HFFc6 (cell line): ENCODE results near the gene PSEN1. TPM values are rescaled to one million over a fixed set of nuclear protein-coding genes. Genes with fewer than 3 reads are reported as not detected.

Source experiments
- DNase-seq: peaks from one replicate; pipeline ENCODE4 v3.0.0-alpha.2; 2018
- H3K27ac Mint-ChIP-seq: 2 replicates; pipeline ENCODE4 v1.8.0; 2020; ENCODE audit warnings: mild to moderate bottlenecking, mixed read lengths
- H3K27me3 Mint-ChIP-seq: 2 replicates; pipeline ENCODE4 v1.8.0; 2021; ENCODE audit warnings: mild to moderate bottlenecking, moderate library complexity, mixed read lengths; ENCODE audit not compliant: insufficient read depth
- H3K36me3 Mint-ChIP-seq: 2 replicates; pipeline ENCODE4 v1.8.0; 2021; ENCODE audit warnings: low read depth, mixed read lengths
- H3K4me1 Mint-ChIP-seq: 2 replicates; pipeline ENCODE4 v1.8.0; 2020; ENCODE audit warnings: low read depth, mixed read lengths
- H3K4me3 Mint-ChIP-seq: 2 replicates; pipeline ENCODE4 v1.8.0; 2020; ENCODE audit warnings: mild to moderate bottlenecking, moderate library complexity, mixed read lengths
- H3K9me3 Mint-ChIP-seq: 2 replicates; pipeline ENCODE4 v1.8.0; 2020; ENCODE audit warnings: mild to moderate bottlenecking, mixed read lengths
- total RNA-seq, 6 experiments: library from RNA; stranded (reverse); fragmentation: NEBNext Ultra II Directional; extraction: Animal tissue kit (Norgen Biotek cat#: 25700); gene quantifications; 2 replicates in 1 of 6; 3 replicates in 5 of 6; pipeline ENCODE4 v1.2.3, GENCODE V29; 2021
- TF ChIP-seq, protein P1 (sequence below): fragments of 200-600 bp; sonication (generic); IDR thresholded peaks from 2 replicates; pipeline ENCODE4 v1.5.0; 2021; ENCODE audit warnings: antibody characterized with exemption, mild to moderate bottlenecking

Gene PSEN1
- total RNA-seq, 6 experiments from 2014 or later, result 34.5 to 44.6 (median 40.2) TPM

DNA sequence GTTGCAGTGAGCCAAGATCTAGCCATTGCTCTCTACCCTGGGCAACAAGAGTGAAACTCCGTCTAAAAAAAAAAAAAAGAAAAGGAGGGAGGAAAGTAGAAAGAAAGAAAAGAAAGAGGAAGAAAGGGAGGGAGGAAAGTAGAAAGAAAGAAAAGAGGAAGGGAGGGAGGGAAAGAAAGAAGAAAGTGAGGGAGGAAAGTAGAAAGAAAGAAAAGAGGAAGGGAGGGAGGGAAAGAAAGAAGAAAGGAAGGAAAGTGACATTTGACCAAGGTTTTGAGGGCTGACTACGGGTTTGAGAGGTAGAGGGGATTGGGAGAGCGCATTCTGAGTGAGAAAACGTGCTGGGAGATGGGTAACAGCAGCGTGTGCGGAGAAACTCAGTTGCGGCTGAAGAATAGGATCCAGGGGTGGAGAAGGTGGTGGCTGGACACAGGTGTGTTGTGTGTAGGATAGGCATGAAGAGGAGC, 100.5 kb downstream of the PSEN1 start:
- DNase-seq, result no peak
- H3K4me1 Mint-ChIP-seq, result peaks cover 26% of the 10 kb centered on the region
- H3K27ac Mint-ChIP-seq, result no peak overlapping the region
- no peaks in the 10 kb centered on the region for H3K9me3 Mint-ChIP-seq
- peaks cover 51% of the 10 kb centered on the region for H3K27me3 Mint-ChIP-seq
- H3K36me3 Mint-ChIP-seq, result no peaks in the 10 kb centered on the region
- peak overlapping the region; percentile 66 for H3K4me3 Mint-ChIP-seq
- TF ChIP-seq, protein P1, sequence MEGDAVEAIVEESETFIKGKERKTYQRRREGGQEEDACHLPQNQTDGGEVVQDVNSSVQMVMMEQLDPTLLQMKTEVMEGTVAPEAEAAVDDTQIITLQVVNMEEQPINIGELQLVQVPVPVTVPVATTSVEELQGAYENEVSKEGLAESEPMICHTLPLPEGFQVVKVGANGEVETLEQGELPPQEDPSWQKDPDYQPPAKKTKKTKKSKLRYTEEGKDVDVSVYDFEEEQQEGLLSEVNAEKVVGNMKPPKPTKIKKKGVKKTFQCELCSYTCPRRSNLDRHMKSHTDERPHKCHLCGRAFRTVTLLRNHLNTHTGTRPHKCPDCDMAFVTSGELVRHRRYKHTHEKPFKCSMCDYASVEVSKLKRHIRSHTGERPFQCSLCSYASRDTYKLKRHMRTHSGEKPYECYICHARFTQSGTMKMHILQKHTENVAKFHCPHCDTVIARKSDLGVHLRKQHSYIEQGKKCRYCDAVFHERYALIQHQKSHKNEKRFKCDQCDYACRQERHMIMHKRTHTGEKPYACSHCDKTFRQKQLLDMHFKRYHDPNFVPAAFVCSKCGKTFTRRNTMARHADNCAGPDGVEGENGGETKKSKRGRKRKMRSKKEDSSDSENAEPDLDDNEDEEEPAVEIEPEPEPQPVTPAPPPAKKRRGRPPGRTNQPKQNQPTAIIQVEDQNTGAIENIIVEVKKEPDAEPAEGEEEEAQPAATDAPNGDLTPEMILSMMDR, result no peak

DNA sequence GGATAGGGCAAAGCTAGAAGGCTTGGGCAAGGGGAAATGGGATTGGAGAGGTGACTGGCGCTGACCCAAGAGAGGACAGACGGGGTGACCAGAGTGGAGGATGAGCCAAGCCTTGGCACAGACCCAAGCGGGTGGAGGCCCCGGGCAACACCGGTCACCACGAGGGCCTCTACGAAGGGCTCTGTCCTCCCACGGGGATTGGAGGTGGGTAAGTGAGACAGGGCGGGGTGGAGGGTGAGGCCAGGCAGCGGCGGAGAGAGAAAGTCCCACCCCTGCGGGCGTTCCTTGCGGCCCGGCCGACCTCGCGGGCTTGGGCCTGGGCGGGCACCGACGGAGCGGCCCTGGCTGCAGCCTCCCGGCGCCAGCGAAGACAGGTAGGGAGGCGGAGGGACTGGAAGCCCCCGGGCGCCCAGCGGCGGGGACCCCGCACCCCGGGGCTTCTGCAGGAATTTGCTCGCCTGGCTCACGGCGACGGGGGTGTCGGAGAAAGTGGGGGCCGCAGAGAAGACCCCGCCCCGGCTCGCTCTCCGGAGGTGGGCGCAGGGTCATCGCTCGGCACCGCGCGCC, 101.0 kb downstream of the PSEN1 start, which contains the start of gene PAPLN:
PAPLN (plus strand) TSS at position 288 of the 567 bp plus-strand sequence. CDS start 2,273 bp downstream, outside the sequence.
- no peak for DNase-seq
- H3K36me3 Mint-ChIP-seq, result no peaks in the 10 kb centered on the region
- H3K4me3 Mint-ChIP-seq, result peak within 1 kb of the TSS; percentile 83
- no peak within 1 kb of the TSS for H3K27ac Mint-ChIP-seq
- peaks cover 27% of the 10 kb centered on the region for H3K4me1 Mint-ChIP-seq
- TF ChIP-seq, protein P1, result no peak
- no peaks in the 10 kb centered on the region for H3K9me3 Mint-ChIP-seq
- peaks cover 51% of the 10 kb centered on the region for H3K27me3 Mint-ChIP-seq

DNA sequence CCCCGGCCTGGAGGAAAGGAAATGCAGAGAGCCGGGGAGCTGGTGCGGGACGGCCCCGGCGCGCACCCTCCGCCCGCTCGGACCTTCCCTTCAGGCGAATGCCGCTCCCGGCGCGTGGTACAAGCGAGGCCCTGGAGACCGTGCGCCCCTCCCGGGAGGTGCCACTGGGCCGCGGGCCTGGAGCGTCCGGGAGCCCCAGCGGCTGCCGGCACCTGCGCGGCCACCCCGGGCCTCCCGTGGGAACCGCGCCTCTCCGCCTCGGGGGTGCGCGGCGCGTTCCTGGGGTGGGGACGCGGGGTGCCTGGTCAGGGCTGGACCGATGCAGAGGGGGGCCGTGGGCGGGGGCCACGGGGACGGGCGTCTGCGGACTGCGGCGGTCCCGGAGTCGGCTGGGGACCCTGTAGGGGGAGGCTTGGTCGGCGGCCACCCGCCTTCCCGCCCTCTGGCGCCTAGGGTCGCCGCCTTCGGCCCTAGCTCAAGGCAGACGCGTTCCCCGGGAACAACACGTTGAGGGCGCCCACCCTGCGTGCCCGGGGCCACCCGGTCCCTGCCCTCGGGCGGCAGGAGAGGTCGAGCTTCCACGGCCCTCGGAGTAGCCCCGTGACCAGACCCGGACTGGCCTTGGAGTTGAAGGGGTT, 101.6 kb downstream of the PSEN1 start:
- no peaks in the 10 kb centered on the region for H3K9me3 Mint-ChIP-seq
- H3K4me3 Mint-ChIP-seq, result peak overlapping the region; percentile 83
- TF ChIP-seq, protein P1, result no peak
- no peak for DNase-seq
- H3K4me1 Mint-ChIP-seq, result peaks cover 27% of the 10 kb centered on the region
- no peaks in the 10 kb centered on the region for H3K36me3 Mint-ChIP-seq
- peaks cover 49% of the 10 kb centered on the region for H3K27me3 Mint-ChIP-seq
- H3K27ac Mint-ChIP-seq, result no peak overlapping the region

DNA sequence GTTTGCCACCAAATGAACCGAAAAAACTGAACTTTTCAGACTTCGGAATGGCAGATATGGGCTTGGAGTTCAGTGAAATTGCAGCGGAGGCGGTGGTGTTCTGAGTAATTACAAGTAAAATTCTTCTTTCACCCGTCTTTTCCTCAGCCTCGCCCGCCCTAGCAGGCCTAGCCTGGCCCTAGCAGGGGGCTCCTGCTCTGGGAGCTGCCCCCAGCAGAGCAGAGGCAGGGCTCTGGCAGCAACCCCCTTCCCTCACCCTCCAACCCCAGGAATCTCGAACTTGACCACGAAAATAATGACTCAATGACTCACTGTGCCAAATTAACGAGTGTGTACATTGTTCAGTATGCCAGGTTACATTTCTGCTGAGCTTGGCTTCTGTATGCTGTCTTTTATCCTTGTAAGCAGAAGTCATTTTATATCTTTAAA, 102.1 kb downstream of the PSEN1 start:
- Mint-ChIP-seq H3K9me3 (no peaks in the 10 kb centered on the region), H3K4me1 (peaks cover 27% of the 10 kb centered on the region), H3K4me3 (peak overlapping the region; percentile 83), H3K27me3 (peaks cover 44% of the 10 kb centered on the region), H3K27ac (no peak overlapping the region), H3K36me3 (no peaks in the 10 kb centered on the region)
- TF ChIP-seq, protein P1, result no peak
- peak; percentile 63 for DNase-seq

DNA sequence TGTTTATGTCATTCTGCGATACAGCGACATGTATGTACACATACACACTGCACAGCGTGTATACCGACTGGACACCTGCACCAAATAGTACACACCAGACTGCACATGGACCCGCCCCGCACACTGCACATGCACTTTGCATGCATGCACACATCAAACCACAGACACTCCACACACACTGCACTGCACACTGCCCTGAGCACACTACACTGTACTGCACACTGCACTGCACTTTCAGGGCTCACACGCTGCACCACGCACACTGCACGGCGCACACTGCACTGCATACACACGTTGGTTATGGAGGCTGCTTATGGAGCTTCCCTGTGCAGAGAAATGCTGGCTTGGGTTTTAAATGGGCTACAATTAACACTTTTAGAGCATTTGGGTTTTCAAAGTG, 102.6 kb downstream of the PSEN1 start:
- TF ChIP-seq, protein P1, result no peak
- H3K27ac Mint-ChIP-seq, result no peak overlapping the region
- H3K4me1 Mint-ChIP-seq, result peaks cover 27% of the 10 kb centered on the region
- H3K4me3 Mint-ChIP-seq, result peak overlapping the region; percentile 83; the same call in 1 of the 2 replicates
- no peaks in the 10 kb centered on the region for H3K9me3 Mint-ChIP-seq
- H3K27me3 Mint-ChIP-seq, result peaks cover 44% of the 10 kb centered on the region
- no peak for DNase-seq
- H3K36me3 Mint-ChIP-seq, result no peaks in the 10 kb centered on the region
